ENCODE results near the gene WWC2. TPM values are rescaled to one million over a fixed set of nuclear protein-coding genes. Genes with fewer than 3 reads are reported as not detected.

WWC2 gene
- total RNA-seq, 1 experiment from 2014 or later, result 39.0 TPM

DNA sequence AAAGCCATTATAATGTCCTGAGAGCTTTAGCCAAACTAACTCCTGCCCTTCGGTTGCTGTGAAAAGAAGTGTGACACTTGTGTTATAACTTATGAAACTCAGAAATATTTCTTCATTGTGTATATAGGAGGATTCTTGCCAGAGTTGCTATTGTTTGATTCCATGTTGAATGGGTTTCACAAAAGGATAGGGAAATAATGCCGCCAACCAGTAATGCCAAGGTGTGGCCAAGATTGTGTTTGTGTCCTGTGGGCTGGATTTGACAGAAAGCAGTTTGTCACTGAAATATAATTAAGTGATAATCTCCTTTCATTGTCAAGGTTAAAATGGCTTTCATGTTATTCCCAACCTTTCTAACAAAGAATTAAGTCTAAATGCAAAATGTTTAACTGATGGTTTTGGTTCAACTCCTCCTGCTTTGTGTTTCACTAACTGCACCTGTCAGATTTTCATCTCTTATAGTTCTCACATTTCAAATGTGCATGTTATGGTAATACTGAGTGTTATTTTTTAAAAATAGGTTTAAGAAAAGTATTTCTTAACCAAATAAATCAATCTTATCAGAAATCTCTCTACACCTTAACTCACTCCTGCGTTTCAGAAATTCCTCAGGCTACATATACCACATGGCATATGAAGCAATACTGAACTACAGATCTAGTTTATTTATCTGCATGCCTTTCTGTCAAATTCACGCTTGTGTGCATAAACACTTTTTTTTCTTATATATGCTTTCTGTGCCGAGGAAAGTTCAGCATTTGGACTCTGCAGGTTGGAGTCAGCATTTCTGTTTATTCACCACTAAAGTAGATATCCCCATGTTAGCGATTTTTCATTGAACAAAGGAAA lies 221.4 kb downstream of the WWC2 start, which contains the start of gene CLDN22:
Gene CLDN22, minus strand, starts transcription at position 66 of the 849 bp plus-strand sequence. Its CDS starts 58 bp downstream, at position 8.
- no peak within 1 kb of the TSS for H3K4me3 Mint-ChIP-seq (ENCODE audit: low read depth, unreplicated experiment)

DNA sequence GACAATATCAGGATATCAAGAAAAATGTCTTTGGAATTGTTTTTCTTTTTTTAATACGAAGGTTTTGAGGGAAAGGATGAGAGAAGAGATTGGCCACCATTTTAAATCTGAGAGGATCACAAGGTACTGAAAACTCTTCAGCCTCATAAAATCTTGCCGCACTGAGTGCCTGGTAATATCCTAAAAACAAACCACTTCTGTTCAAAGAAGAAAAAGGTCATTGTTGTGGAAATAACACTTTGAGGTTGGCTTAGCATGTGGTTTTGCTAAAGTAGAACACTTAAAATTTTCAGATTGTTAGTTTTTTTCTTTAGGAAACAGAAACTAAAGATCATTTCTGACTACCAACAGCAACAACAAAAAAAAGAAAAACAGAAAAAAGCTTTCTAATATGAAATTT lies 222.0 kb downstream of the WWC2 start:
- Mint-ChIP-seq H3K36me3 (ENCODE audit: insufficient read depth, unreplicated experiment) (peaks cover 1% of the 10 kb centered on the region), H3K4me3 (ENCODE audit: low read depth, unreplicated experiment) (no peak overlapping the region), H3K27me3 (ENCODE audit: unreplicated experiment) (no peaks in the 10 kb centered on the region), H3K4me1 (ENCODE audit: low read depth, unreplicated experiment) (no peaks in the 10 kb centered on the region), H3K9me3 (ENCODE audit: low read depth, unreplicated experiment) (no peaks in the 10 kb centered on the region), H3K27ac (ENCODE audit: unreplicated experiment) (no peak overlapping the region)
- TF ChIP-seq, protein P1, sequence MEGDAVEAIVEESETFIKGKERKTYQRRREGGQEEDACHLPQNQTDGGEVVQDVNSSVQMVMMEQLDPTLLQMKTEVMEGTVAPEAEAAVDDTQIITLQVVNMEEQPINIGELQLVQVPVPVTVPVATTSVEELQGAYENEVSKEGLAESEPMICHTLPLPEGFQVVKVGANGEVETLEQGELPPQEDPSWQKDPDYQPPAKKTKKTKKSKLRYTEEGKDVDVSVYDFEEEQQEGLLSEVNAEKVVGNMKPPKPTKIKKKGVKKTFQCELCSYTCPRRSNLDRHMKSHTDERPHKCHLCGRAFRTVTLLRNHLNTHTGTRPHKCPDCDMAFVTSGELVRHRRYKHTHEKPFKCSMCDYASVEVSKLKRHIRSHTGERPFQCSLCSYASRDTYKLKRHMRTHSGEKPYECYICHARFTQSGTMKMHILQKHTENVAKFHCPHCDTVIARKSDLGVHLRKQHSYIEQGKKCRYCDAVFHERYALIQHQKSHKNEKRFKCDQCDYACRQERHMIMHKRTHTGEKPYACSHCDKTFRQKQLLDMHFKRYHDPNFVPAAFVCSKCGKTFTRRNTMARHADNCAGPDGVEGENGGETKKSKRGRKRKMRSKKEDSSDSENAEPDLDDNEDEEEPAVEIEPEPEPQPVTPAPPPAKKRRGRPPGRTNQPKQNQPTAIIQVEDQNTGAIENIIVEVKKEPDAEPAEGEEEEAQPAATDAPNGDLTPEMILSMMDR (IDR thresholded peaks at IDR 0.05; ENCODE audit: unreplicated experiment), result no peak
- BruUV-seq (replicated peaks), result no TSS peak
- DNase-seq, result no peak
- intact Hi-C loops (cut with micrococcal nuclease; ENCODE audit: unreplicated experiment), result no loop called here
- CTCF ChIA-PET, result no interaction called here

More for the DNA sequence above, 221.4 kb downstream of the WWC2 start, which contains the start of gene CLDN22:
- Mint-ChIP-seq H3K9me3 (ENCODE audit: low read depth, unreplicated experiment) (no peaks in the 10 kb centered on the region), H3K36me3 (ENCODE audit: insufficient read depth, unreplicated experiment) (no peaks in the 10 kb centered on the region), H3K27me3 (ENCODE audit: unreplicated experiment) (no peaks in the 10 kb centered on the region), H3K4me1 (ENCODE audit: low read depth, unreplicated experiment) (no peaks in the 10 kb centered on the region), H3K27ac (ENCODE audit: unreplicated experiment) (no peak within 1 kb of the TSS)
- intact Hi-C loops (cut with micrococcal nuclease; ENCODE audit: unreplicated experiment), result no loop called here
- no peak for DNase-seq
- TF ChIP-seq, protein P1 (IDR thresholded peaks at IDR 0.05; ENCODE audit: unreplicated experiment), result no peak
- no TSS peak for BruUV-seq (replicated peaks)
- CTCF ChIA-PET, result no interaction called here

DNA sequence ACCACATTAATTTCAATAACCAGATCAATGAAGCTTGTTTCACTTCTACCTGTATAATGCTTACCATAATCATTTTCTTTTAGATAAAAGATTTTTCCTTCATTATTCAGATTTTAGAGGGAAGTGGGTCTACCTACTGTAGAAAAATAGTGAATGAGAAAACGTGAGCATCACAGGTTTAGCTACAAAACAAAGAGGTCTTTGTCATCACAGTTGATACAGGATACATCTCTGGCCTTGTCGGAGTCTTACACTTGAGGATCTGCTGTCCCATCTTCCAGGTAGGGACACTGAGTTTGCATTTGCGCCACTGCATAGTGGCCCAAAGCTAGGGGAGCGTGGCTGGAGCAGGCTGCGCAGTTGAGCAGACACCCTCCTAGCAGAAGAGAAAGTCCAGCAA lies 222.5 kb downstream of the WWC2 start:
- no peak for DNase-seq
- no peak overlapping the region for H3K4me3 Mint-ChIP-seq (ENCODE audit: low read depth, unreplicated experiment)
- CTCF ChIA-PET, result no interaction called here
- peaks cover 1% of the 10 kb centered on the region for H3K9me3 Mint-ChIP-seq (ENCODE audit: low read depth, unreplicated experiment)
- no TSS peak for BruUV-seq (replicated peaks)
- H3K36me3 Mint-ChIP-seq (ENCODE audit: insufficient read depth, unreplicated experiment), result peaks cover 3% of the 10 kb centered on the region
- H3K4me1 Mint-ChIP-seq (ENCODE audit: low read depth, unreplicated experiment), result no peaks in the 10 kb centered on the region
- H3K27ac Mint-ChIP-seq (ENCODE audit: unreplicated experiment), result no peak overlapping the region
- TF ChIP-seq, protein P1 (IDR thresholded peaks at IDR 0.05; ENCODE audit: unreplicated experiment), result no peak
- intact Hi-C loops (cut with micrococcal nuclease; ENCODE audit: unreplicated experiment), result no loop called here
- H3K27me3 Mint-ChIP-seq (ENCODE audit: unreplicated experiment), result no peaks in the 10 kb centered on the region

GRCh38 chr4:183322326-183322725 lies 223.3 kb downstream of the WWC2 start, which contains the start of gene CLDN24:
Gene CLDN24, minus strand, starts transcription at chr4:183322426. Its CDS starts 0 bp downstream, at chr4:183322426.
- DNase-seq, result no peak
- no peaks in the 10 kb centered on the region for H3K27me3 Mint-ChIP-seq (ENCODE audit: unreplicated experiment)
- peaks cover 3% of the 10 kb centered on the region for H3K9me3 Mint-ChIP-seq (ENCODE audit: low read depth, unreplicated experiment)
- H3K4me1 Mint-ChIP-seq (ENCODE audit: low read depth, unreplicated experiment), result no peaks in the 10 kb centered on the region
- intact Hi-C loops (cut with micrococcal nuclease; ENCODE audit: unreplicated experiment), result no loop called here
- H3K36me3 Mint-ChIP-seq (ENCODE audit: insufficient read depth, unreplicated experiment), result peaks cover 3% of the 10 kb centered on the region
- TF ChIP-seq, protein P1 (IDR thresholded peaks at IDR 0.05; ENCODE audit: unreplicated experiment), result no peak
- CTCF ChIA-PET, result no interaction called here
- H3K27ac Mint-ChIP-seq (ENCODE audit: unreplicated experiment), result no peak within 1 kb of the TSS
- BruUV-seq (replicated peaks), result no TSS peak
- no peak within 1 kb of the TSS for H3K4me3 Mint-ChIP-seq (ENCODE audit: low read depth, unreplicated experiment)
